K562 (cell line): ENCODE measurements around the gene RNF126. TPM values are rescaled to one million over a fixed set of nuclear protein-coding genes. Genes with fewer than 3 reads are reported as not detected.

Experiments used
- DDX20 ChIP-seq: fragments of 450-650 bp; IDR thresholded peaks from 2 replicates; pipeline ENCODE4 v1.6.1; 2016; ENCODE audit warnings: missing genetic modification characterization, low read depth, mild to moderate bottlenecking, missing compliant biosample characterization, moderate library complexity
- DIDO1 ChIP-seq: fragments of 450-650 bp; IDR thresholded peaks from 2 replicates; pipeline ENCODE4 v1.6.1; 2016; ENCODE audit warnings: low read depth, missing biosample characterization, missing genetic modification characterization
- EZH2 ChIP-seq: IDR thresholded peaks from 2 replicates; pipeline ENCODE4 v1.6.1; 2012; ENCODE audit warnings: low read depth, mild to moderate bottlenecking, inconsistent platforms, low read length, borderline replicate concordance
- FOSL1 ChIP-seq: fragments of 200-800 bp; sonication (Bioruptor generic); conservative IDR thresholded peaks from 2 replicates; pipeline ENCODE4 v1.6.1; 2016; ENCODE audit warnings: missing genetic modification characterization, missing compliant biosample characterization
- HDGF ChIP-seq: fragments of 450-650 bp; IDR thresholded peaks from 2 replicates; pipeline ENCODE4 v1.6.1; 2016
- MXD1 ChIP-seq: fragments of 250-450 bp; sonication (Bioruptor Pico); IDR thresholded peaks from 2 replicates; pipeline ENCODE4 v1.8.0; 2021; ENCODE audit warnings: borderline replicate concordance, mild to moderate bottlenecking, moderate library complexity; ENCODE audit not compliant: poor library complexity, severe bottlenecking
- NR0B1 ChIP-seq: fragments of 450-650 bp; IDR thresholded peaks from one replicate; pipeline ENCODE4 v1.6.1; 2018; ENCODE audit warnings: mild to moderate bottlenecking, moderate library complexity; ENCODE audit not compliant: partially characterized antibody
- NR2C1 ChIP-seq, 2 experiments: fragments of 450-650 bp; IDR thresholded peaks; 2 replicates each; pipeline ENCODE4 v1.6.1; 2017; ENCODE audit warnings: mild to moderate bottlenecking in 2 of 2, antibody characterized with exemption in 1 of 2, inconsistent platforms in 1 of 2, missing compliant biosample characterization in 1 of 2, missing genetic modification characterization in 1 of 2
- PBX2 ChIP-seq, 2 experiments: IDR thresholded peaks in 1 of 2; conservative IDR thresholded peaks in 1 of 2; 2 replicates each; pipeline ENCODE4 v1.6.1; 2016; ENCODE audit warnings: low read depth in 2 of 2, mild to moderate bottlenecking in 1 of 2, missing compliant biosample characterization in 1 of 2, missing genetic modification characterization in 1 of 2, moderate library complexity in 1 of 2
- RBM17 ChIP-seq: fragments of 200-400 bp; formaldehyde crosslinking; IDR thresholded peaks from 2 replicates; pipeline ENCODE4 v1.6.1; 2017; ENCODE audit warnings: low read depth, mild to moderate bottlenecking, low read length, borderline replicate concordance
- RFX5 ChIP-seq: IDR thresholded peaks from 2 replicates; pipeline ENCODE4 v1.6.1; 2011; ENCODE audit warnings: low read depth, mild to moderate bottlenecking, improper control_type of control experiment, low read length
- SIRT6 ChIP-seq: IDR thresholded peaks from one replicate; pipeline ENCODE4 v1.6.1; 2012; ENCODE audit warnings: low read depth, mild to moderate bottlenecking, control low read depth, inconsistent platforms, low read length, moderate library complexity
- SMC3 ChIP-seq: conservative IDR thresholded peaks from 2 replicates; pipeline ENCODE4 v1.6.1; 2011; ENCODE audit warnings: low read depth, low read length, improper control_type of control experiment; ENCODE audit not compliant: insufficient read depth
- STAT5A ChIP-seq: IDR thresholded peaks from 2 replicates; pipeline ENCODE4 v1.6.1; 2012; ENCODE audit warnings: low read length, inconsistent platforms, borderline replicate concordance
- TEAD2 ChIP-seq: fragments of 450-650 bp; IDR thresholded peaks from 2 replicates; pipeline ENCODE4 v1.6.1; 2016; ENCODE audit warnings: missing genetic modification characterization, control low read depth, missing compliant biosample characterization
- WHSC1 ChIP-seq: IDR thresholded peaks from one replicate; pipeline ENCODE4 v1.6.1; 2012; ENCODE audit warnings: low read length, control low read depth, inconsistent platforms
- XRCC5 ChIP-seq: fragments of 200-400 bp; formaldehyde crosslinking; IDR thresholded peaks from 2 replicates; pipeline ENCODE4 v1.6.1; 2017; ENCODE audit warnings: low read depth, mild to moderate bottlenecking, low read length
- ZBTB33 ChIP-seq: sonication (generic); formaldehyde crosslinking; IDR thresholded peaks from 2 replicates; pipeline ENCODE4 v1.8.1; 2023; ENCODE audit warnings: mild to moderate bottlenecking, missing genetic modification reagents
- ZNF699 ChIP-seq: fragments of 250-450 bp; sonication (Bioruptor Pico); IDR thresholded peaks from 2 replicates; pipeline ENCODE4 v1.8.0; 2021; ENCODE audit warnings: mild to moderate bottlenecking, moderate library complexity; ENCODE audit not compliant: insufficient replicate concordance
- ZNF717 ChIP-seq: fragments of 250-450 bp; sonication (Bioruptor Pico); IDR thresholded peaks from 2 replicates; pipeline ENCODE4 v1.5.0; 2021
- ZNF764 ChIP-seq: fragments of 250-450 bp; sonication (Bioruptor Pico); IDR thresholded peaks from 2 replicates; pipeline ENCODE4 v1.4.0; 2020; ENCODE audit warnings: low read depth, mild to moderate bottlenecking, moderate library complexity
- ZNF77 ChIP-seq: fragments of 250-450 bp; sonication (Bioruptor Pico); IDR thresholded peaks from 2 replicates; pipeline ENCODE4 v1.5.0; 2020
- polyA plus RNA-seq, 8 experiments: library from polyadenylated mRNA; depleted of rRNA in 4 of 8; stranded (reverse) in 5 of 8; unstranded in 3 of 8; fragments of >200 nt; fragmentation: Nextera tagmentation in 2 of 8; fragmentation: Illumina TruSeq in 1 of 8; extraction: Ambion mirVana in 2 of 8; extraction: Trizol in 1 of 8; gene quantifications; 2 replicates each; pipeline versions ENCODE4 v1.2.1 to v1.2.3, GENCODE V29; 2011 to 2014; ENCODE audit warnings: inconsistent platforms in 1 of 8, missing spikeins in 1 of 8
- total RNA-seq, 7 experiments: library from RNA; depleted of rRNA in 6 of 7; stranded (reverse); fragments of >200 nt in 6 of 7; fragmentation: Illumina TruSeq in 2 of 7; extraction: Trizol in 2 of 7; gene quantifications; 2 replicates each; pipeline versions ENCODE4 v1.2.1 to v1.2.3, GENCODE V29; 2011 to 2021; ENCODE audit warnings: low replicate concordance in 1 of 7

The RNF126 gene
- total and polyA plus RNA-seq, 9 of the 15 experiments (the other 6 are each of a cell fraction or from before 2014, with no cell fraction given), result 0.27 to 101 (median 12.3) TPM

- TF ChIP-seq ZBTB33 (CRISPR knock-in tag), result peak; percentile 31; the same call in 1 of the 2 replicates
- no peak for TF ChIP-seq WHSC1
- TF ChIP-seq NR0B1, result no peak
- no peak for TF ChIP-seq MXD1 (CRISPR knock-in tag)
- no peak for TF ChIP-seq ZNF764
- TF ChIP-seq XRCC5, result no peak
- no peak for TF ChIP-seq EZH2
- TF ChIP-seq STAT5A, result no peak
- TF ChIP-seq DIDO1, result no peak
- peak; percentile 95 for TF ChIP-seq NR2C1 (IDR thresholded peaks at IDR 0.05)
- TF ChIP-seq NR2C1 (tag; IDR thresholded peaks at IDR 0.05), result peak; percentile 96
- no peak for TF ChIP-seq SMC3
- TF ChIP-seq RBM17, result no peak
- TF ChIP-seq ZNF699, result no peak
- TF ChIP-seq ZNF717 (CRISPR knock-in tag), result no peak
- TF ChIP-seq TEAD2, result no peak
- TF ChIP-seq DDX20, result no peak
- TF ChIP-seq PBX2 (CRISPR knock-in tag; IDR thresholded peaks at IDR 0.05; ENCODE audit: low read depth), result peak; percentile 32
- TF ChIP-seq PBX2 (tag; conservative IDR thresholded peaks at IDR 0.05; ENCODE audit: low read depth), result peak; percentile 96
- TF ChIP-seq HDGF, result no peak
- no peak for TF ChIP-seq RFX5
- no peak for TF ChIP-seq SIRT6
- no peak for TF ChIP-seq FOSL1 (tag)
- TF ChIP-seq ZNF77 (CRISPR knock-in tag), result no peak
Observed at GRCh38 chr19:633068-633785, 29.8 kb downstream of the RNF126 start, which contains the start of gene POLRMT (continued).
